ENCODE data around the gene CADM2.

CADM2 gene

GRCh38 chr3:84985795-84986194 is 27.0 kb downstream of the CADM2 start:
- DNase-seq, result no peak

- DNase-seq, result no peak
Measured at GRCh38 chr3:84987706-84988504, 29.1 kb downstream of the CADM2 start.

GRCh38 chr3:84989102-84989501 is 30.3 kb downstream of the CADM2 start:
- no peak for DNase-seq

GRCh38 chr3:84991422-84991900 is 32.7 kb downstream of the CADM2 start:
- no peak for DNase-seq

- no peak for DNase-seq
Measured at GRCh38 chr3:84993956-84994355, 35.2 kb downstream of the CADM2 start.

- DNase-seq, result no peak
Measured at GRCh38 chr3:84998545-84998944, 39.8 kb downstream of the CADM2 start.

GRCh38 chr3:85003479-85003878 is 44.7 kb downstream of the CADM2 start:
- no peak for DNase-seq

GRCh38 chr3:85004147-85004546 is 45.4 kb downstream of the CADM2 start:
- DNase-seq, result no peak

GRCh38 chr3:85005946-85006345 is 47.2 kb downstream of the CADM2 start:
- no peak for DNase-seq

GRCh38 chr3:85007195-85008094 is 48.7 kb downstream of the CADM2 start:
- DNase-seq, result no peak

GRCh38 chr3:85020828-85021227 is 62.0 kb downstream of the CADM2 start:
- DNase-seq, result no peak

GRCh38 chr3:85030052-85030451 is 71.3 kb downstream of the CADM2 start:
- no peak for DNase-seq

GRCh38 chr3:85037203-85037602 is 78.4 kb downstream of the CADM2 start:
- DNase-seq, result no peak

- no peak for DNase-seq
Measured at GRCh38 chr3:85041001-85041400, 82.2 kb downstream of the CADM2 start.

- no peak for DNase-seq
Measured at GRCh38 chr3:85041562-85042055, 82.8 kb downstream of the CADM2 start.

GRCh38 chr3:85050821-85051220 is 92.0 kb downstream of the CADM2 start:
- no peak for DNase-seq

GRCh38 chr3:85051786-85052185 is 93.0 kb downstream of the CADM2 start:
- DNase-seq, result no peak

GRCh38 chr3:85053626-85054025 is 94.8 kb downstream of the CADM2 start:
- DNase-seq, result no peak

GRCh38 chr3:85054579-85054978 is 95.8 kb downstream of the CADM2 start:
- no peak for DNase-seq

GRCh38 chr3:85068911-85069310 is 110.1 kb downstream of the CADM2 start:
- DNase-seq, result no peak

GRCh38 chr3:85074003-85074402 is 115.2 kb downstream of the CADM2 start:
- no peak for DNase-seq

- no peak for DNase-seq
Measured at GRCh38 chr3:85075663-85076062, 116.9 kb downstream of the CADM2 start.

GRCh38 chr3:85077018-85077417 is 118.2 kb downstream of the CADM2 start:
- DNase-seq, result no peak
